BE2C (cell line): ENCODE data around the gene ZNF462.

ENCODE experiments used
- DNase-seq: peaks from one replicate; pipeline ENCODE4 v3.0.0-alpha.2; 2020
- H3K27me3 ChIP-seq: fragments of 250-450 bp; sonication (Bioruptor Pico); 2 replicates; pipeline ENCODE4 v1.5.1; 2020; ENCODE audit warnings: mild to moderate bottlenecking
- H3K36me3 ChIP-seq: fragments of 250-450 bp; sonication (Bioruptor Pico); 2 replicates; pipeline ENCODE4 v1.5.1; 2020; ENCODE audit warnings: mild to moderate bottlenecking
- H3K4me1 ChIP-seq: fragments of 250-450 bp; sonication (Bioruptor Pico); 2 replicates; pipeline ENCODE4 v1.5.1; 2020
- H3K4me3 ChIP-seq: 2 replicates; pipeline ENCODE4 v1.5.1; 2011; ENCODE audit warnings: low read depth, low read length
- H3K9me3 ChIP-seq: fragments of 250-450 bp; sonication (Bioruptor Pico); 2 replicates; pipeline ENCODE4 v1.5.1; 2020
- TF ChIP-seq, protein P1 (sequence below): IDR thresholded peaks from 2 replicates; pipeline ENCODE4 v1.5.1; 2012; ENCODE audit warnings: mild to moderate bottlenecking, low read depth, low read length

ZNF462 gene

DNA sequence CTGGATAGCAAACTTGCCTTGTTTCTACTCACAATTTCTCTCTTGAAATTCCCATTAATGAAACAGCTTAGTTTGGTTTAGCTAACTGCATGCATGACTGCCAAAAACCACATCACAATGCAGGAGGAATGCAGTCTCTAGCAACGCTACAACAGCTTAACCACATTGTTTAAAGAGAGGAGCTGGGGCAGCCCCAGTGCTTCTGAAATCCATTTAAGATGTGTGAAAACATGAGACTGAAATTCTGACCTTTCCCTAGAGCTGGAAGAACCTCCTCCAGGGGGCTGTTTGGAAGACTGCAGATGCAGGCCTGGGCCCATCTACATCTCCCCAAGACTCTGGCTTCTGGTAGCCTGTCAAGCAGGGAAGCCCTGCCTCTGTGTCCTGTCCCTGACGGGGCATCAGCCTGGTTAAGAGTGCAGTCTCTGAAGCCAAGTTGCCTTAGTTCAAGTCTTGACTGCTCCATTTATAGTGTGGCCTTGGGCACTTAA lies 157.1 kb downstream of the ZNF462 start:
- DNase-seq, result no peak
- Histone ChIP-seq H3K4me1 (no peaks in the 10 kb centered on the region), H3K27me3 (no peaks in the 10 kb centered on the region), H3K9me3 (no peaks in the 10 kb centered on the region), H3K4me3 (no peak overlapping the region), H3K36me3 (no peaks in the 10 kb centered on the region)
- TF ChIP-seq, protein P1, sequence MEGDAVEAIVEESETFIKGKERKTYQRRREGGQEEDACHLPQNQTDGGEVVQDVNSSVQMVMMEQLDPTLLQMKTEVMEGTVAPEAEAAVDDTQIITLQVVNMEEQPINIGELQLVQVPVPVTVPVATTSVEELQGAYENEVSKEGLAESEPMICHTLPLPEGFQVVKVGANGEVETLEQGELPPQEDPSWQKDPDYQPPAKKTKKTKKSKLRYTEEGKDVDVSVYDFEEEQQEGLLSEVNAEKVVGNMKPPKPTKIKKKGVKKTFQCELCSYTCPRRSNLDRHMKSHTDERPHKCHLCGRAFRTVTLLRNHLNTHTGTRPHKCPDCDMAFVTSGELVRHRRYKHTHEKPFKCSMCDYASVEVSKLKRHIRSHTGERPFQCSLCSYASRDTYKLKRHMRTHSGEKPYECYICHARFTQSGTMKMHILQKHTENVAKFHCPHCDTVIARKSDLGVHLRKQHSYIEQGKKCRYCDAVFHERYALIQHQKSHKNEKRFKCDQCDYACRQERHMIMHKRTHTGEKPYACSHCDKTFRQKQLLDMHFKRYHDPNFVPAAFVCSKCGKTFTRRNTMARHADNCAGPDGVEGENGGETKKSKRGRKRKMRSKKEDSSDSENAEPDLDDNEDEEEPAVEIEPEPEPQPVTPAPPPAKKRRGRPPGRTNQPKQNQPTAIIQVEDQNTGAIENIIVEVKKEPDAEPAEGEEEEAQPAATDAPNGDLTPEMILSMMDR, result no peak

DNA sequence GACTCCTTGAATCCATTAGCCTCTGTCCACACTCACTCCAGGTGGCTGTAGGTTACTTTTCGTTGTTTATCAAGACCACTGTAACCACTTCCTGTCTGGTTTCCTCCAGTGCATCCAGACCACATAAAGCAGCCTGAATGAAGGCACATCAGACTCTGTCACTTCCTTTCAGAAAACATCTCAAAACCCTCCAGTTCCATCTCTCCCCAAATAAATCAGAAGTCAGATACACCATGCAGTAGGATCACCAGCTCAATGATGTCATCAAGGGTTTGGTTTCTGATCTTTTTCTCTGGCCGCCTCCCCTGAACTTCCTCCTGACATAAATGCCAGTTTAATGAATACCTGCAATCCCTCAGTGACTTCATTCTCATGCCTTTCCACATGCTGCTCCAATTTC lies 161.2 kb downstream of the ZNF462 start:
- no peak overlapping the region for H3K4me3 ChIP-seq

DNA sequence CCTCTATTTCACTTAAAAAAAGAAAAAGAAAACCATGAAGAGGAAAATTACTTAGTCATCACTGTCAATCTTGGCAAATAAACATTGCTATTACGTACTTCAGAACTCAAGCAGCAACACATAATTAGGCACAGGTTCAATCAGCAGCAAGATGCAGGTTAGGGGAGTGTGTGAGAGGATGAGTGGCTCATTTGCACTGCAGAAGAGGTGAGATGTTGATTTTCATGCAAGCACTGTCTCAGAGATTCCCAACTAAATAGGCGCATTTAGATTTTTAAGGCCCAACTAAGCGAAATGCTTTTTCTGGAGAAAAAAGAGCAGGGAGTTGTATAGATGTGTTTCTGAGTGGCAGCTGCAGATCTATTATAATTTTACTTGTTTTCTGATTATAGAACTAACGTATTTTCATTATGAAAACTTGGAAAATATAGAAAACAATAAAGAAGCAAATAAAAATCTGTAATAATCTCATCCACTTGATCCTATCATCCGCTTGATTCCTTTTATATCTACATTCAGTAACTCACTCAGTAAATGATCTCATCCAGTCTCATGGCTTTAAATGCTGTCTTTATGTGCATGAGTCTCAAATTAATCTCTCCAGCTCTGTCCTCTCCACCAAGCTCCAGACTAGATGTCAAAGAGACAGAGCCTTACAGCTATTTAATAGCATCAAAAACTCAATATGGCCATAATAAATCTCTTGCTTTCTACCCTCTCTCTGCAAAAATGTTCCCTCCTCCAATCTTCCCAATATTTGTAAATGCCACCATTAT lies 162.5 kb downstream of the ZNF462 start:
- TF ChIP-seq, protein P1, result no peak
- DNase-seq, result no peak
- H3K4me1 ChIP-seq, result peaks cover 6% of the 10 kb centered on the region; the same call in 1 of the 2 replicates

More for the DNA sequence above, 161.2 kb downstream of the ZNF462 start:
- TF ChIP-seq, protein P1, result no peak
- H3K4me1 ChIP-seq, result peaks cover 5% of the 10 kb centered on the region; the same call in 1 of the 2 replicates
- no peaks in the 10 kb centered on the region for H3K36me3 ChIP-seq
- no peak for DNase-seq
- no peaks in the 10 kb centered on the region for H3K27me3 ChIP-seq
- H3K9me3 ChIP-seq, result no peaks in the 10 kb centered on the region

DNA sequence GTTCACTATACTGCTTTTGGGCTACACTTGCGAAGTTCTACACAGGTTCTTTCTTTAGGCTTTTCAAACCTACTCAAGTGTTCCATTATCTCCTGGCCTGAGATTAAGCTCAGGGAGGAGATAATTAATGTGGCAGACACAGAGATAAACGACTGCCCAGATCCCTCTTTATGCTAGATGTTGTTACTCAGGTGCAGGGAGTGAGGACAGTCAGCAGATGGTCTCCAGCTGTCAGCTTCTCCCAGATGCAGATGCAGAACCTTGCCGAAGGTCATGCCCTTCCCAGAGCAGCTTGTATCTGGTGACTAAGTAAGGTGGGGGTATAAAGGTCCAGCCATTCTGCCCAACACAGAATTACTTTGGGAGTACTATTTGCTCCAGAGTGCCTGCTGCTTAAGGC lies 166.2 kb downstream of the ZNF462 start:
- no peak overlapping the region for H3K4me3 ChIP-seq
- no peak for DNase-seq
- no peaks in the 10 kb centered on the region for H3K36me3 ChIP-seq
- TF ChIP-seq, protein P1, result no peak
- peaks cover 6% of the 10 kb centered on the region; the same call in 1 of the 2 replicates for H3K4me1 ChIP-seq
- H3K9me3 ChIP-seq, result no peaks in the 10 kb centered on the region
- H3K27me3 ChIP-seq, result no peaks in the 10 kb centered on the region

More for the DNA sequence above, 162.5 kb downstream of the ZNF462 start:
- no peaks in the 10 kb centered on the region for H3K27me3 ChIP-seq
- H3K4me3 ChIP-seq, result no peak overlapping the region
- no peaks in the 10 kb centered on the region for H3K36me3 ChIP-seq
- H3K9me3 ChIP-seq, result no peaks in the 10 kb centered on the region

DNA sequence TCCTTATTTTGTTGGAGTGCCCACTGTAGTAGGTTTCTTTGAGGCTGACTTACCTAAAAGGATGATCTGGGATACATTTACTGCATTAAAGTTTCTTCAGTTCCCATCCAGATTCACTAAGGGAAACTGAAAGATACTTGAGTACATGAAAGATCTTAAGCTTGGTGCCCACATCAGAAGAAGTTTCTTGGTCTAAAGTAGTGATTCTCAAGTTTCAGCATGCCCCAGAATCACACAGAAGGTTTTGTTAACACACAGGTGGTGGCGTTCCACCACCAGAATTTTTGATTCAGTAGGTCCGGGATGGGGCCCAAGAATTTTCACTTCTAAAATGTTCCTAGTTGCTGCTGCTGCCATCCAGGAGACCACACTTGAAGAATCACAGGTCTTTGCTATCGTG lies 171.0 kb downstream of the ZNF462 start:
- no peaks in the 10 kb centered on the region for H3K9me3 ChIP-seq
- no peaks in the 10 kb centered on the region for H3K27me3 ChIP-seq
- H3K4me1 ChIP-seq, result peaks cover 2% of the 10 kb centered on the region; the same call in 1 of the 2 replicates
- H3K36me3 ChIP-seq, result no peaks in the 10 kb centered on the region
- no peak overlapping the region for H3K4me3 ChIP-seq
- TF ChIP-seq, protein P1, result no peak
- no peak for DNase-seq

DNA sequence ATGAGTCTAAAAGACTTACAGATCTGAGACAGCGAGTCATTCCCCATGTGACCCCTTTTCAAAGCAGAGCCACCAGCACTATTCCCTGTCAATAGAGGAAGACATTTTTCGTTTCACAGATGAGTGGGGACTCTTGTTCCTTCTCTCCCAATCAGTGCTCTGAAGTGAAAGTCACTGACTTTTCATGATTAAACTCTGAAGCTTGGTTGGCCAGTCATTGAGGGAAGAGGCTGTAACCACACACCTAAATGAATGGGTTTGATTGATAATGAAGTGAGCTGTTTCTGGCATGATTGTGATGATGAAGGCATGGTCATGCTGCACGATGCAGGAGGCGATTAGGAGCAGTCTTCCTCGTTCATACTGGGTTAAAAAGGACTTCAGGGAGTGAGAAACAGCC lies 171.9 kb downstream of the ZNF462 start:
- TF ChIP-seq, protein P1, result no peak
- H3K4me3 ChIP-seq, result no peak overlapping the region
- H3K36me3 ChIP-seq, result no peaks in the 10 kb centered on the region
- no peak for DNase-seq
- no peaks in the 10 kb centered on the region for H3K27me3 ChIP-seq
- H3K9me3 ChIP-seq, result no peaks in the 10 kb centered on the region
- no peaks in the 10 kb centered on the region for H3K4me1 ChIP-seq
